C4-2B (cell line): ENCODE results near the gene SLAMF9.

ENCODE experiments used
- CTCF ChIP-seq: fragments of 450-650 bp; conservative IDR thresholded peaks from 2 replicates; pipeline ENCODE4 v1.5.1; 2017; ENCODE audit warnings: mild to moderate bottlenecking
- ZFX ChIP-seq: fragments of 450-650 bp; IDR thresholded peaks from 2 replicates; pipeline ENCODE4 v1.6.1; 2017

- TF ChIP-seq CTCF: no peak
- TF ChIP-seq ZFX: no peak
Observed at GRCh38 chr1:159982280-159982679, 28.2 kb upstream of the SLAMF9 start.
